Mucosa of descending colon (tissue), 3 donors: ENCODE data around the gene IGFBP4. TPM values are rescaled to one million over a fixed set of nuclear protein-coding genes. Genes with fewer than 3 reads are reported as not detected.

ENCODE experiments used
- ATAC-seq: fragments of 200-7000 bp; cut with Tn5 transposase; one replicate; pipeline ENCODE4 v1.9.1; 2020; ENCODE audit warnings: mild to moderate bottlenecking, moderate library complexity
- DNase-seq, 3 donors: peaks; one replicate each; pipeline ENCODE4 v3.0.0-alpha.2; 2020
- H3K36me3 ChIP-seq: fragments of 200-600 bp; one replicate; pipeline ENCODE4 v1.8.0; 2021; ENCODE audit warnings: low read depth, mild to moderate bottlenecking
- H3K4me1 ChIP-seq: fragments of 200-600 bp; one replicate; pipeline ENCODE4 v1.8.0; 2021; ENCODE audit warnings: low read depth, mild to moderate bottlenecking
- H3K4me3 ChIP-seq: fragments of 200-600 bp; one replicate; pipeline ENCODE4 v1.8.0; 2021; ENCODE audit warnings: mild to moderate bottlenecking
- H3K9me3 ChIP-seq: fragments of 200-600 bp; one replicate; pipeline ENCODE4 v1.8.0; 2021; ENCODE audit warnings: mild to moderate bottlenecking
- CTCF ChIP-seq: fragments of 200-600 bp; IDR thresholded peaks from one replicate; pipeline ENCODE4 v1.8.0; 2022; ENCODE audit warnings: antibody characterized with exemption, mild to moderate bottlenecking
- intact Hi-C, 2 donors: fragments of 100-400 bp; cut with DNase I in 1 of 2; cut with micrococcal nuclease in 1 of 2; formaldehyde crosslinking; loops; one replicate each; pipeline versions ENCODE4 v1.11.0 to v1.11.1; 2022; cut with DNase I, micrococcal nuclease
- total RNA-seq, 3 donors: library from RNA; stranded (reverse); fragmentation: NEBNext Ultra II Directional in 2 of 3; extraction: Animal tissue kit (Norgen Biotek cat#: 25700) in 2 of 3; gene quantifications; one replicate each; pipeline versions ENCODE4 v1.2.1 to v1.2.4, GENCODE V29; 2021 to 2023
- donor health status: DM: no; HTN: no; CAD: no; lungs with moderate emphysema.
- donor health status: DM: no; HTN: no; CAD: no.
- donor health status: DM: no; HTN: yes; CAD: no.

IGFBP4 gene
- total RNA-seq, 3 donors from 2014 or later = 215 to 459 (median 244) TPM

GRCh38 chr17:40453881-40454612 lies 10.8 kb downstream of the IGFBP4 start:
- Histone ChIP-seq H3K4me3 (no peak overlapping the region), H3K36me3 (peaks cover 9% of the 10 kb centered on the region), H3K9me3 (no peaks in the 10 kb centered on the region), H3K4me1 (peaks cover 21% of the 10 kb centered on the region)
- no peak for TF ChIP-seq CTCF
- no peak for ATAC-seq
- intact Hi-C loops = no loop called here
- DNase-seq = no peak

- H3K4me3 ChIP-seq = no peak overlapping the region
- H3K36me3 ChIP-seq = peaks cover 9% of the 10 kb centered on the region
- DNase-seq (no peak), ATAC-seq (no peak)
- TF ChIP-seq CTCF = no peak
- intact Hi-C loops = no loop called here
- H3K4me1 ChIP-seq = peaks cover 16% of the 10 kb centered on the region
- no peaks in the 10 kb centered on the region for H3K9me3 ChIP-seq
These were observed 11.4 kb downstream of the IGFBP4 start for GRCh38 chr17:40454613-40454995.

GRCh38 chr17:40456396-40456951 lies 13.2 kb downstream of the IGFBP4 start:
- Histone ChIP-seq H3K4me3 (no peak overlapping the region), H3K4me1 (no peaks in the 10 kb centered on the region), H3K9me3 (no peaks in the 10 kb centered on the region), H3K36me3 (peaks cover 9% of the 10 kb centered on the region)
- DNase-seq (no peak), ATAC-seq (no peak)
- intact Hi-C loops = no loop called here
- no peak for TF ChIP-seq CTCF

GRCh38 chr17:40457369-40457768 lies 14.1 kb downstream of the IGFBP4 start:
- intact Hi-C loops = no loop called here
- peaks cover 9% of the 10 kb centered on the region for H3K36me3 ChIP-seq
- ATAC-seq (no peak), DNase-seq (no peak)
- no peaks in the 10 kb centered on the region for H3K9me3 ChIP-seq
- TF ChIP-seq CTCF = no peak
- no peaks in the 10 kb centered on the region for H3K4me1 ChIP-seq
- H3K4me3 ChIP-seq = no peak overlapping the region

- no peak for DNase-seq
These were observed 14.9 kb downstream of the IGFBP4 start for GRCh38 chr17:40457964-40458791.

More at GRCh38 chr17:40457964-40458791, 14.9 kb downstream of the IGFBP4 start:
- intact Hi-C loops = no loop called here
- peaks cover 9% of the 10 kb centered on the region for H3K36me3 ChIP-seq
- ATAC-seq = no peak
- TF ChIP-seq CTCF = no peak
- H3K9me3 ChIP-seq = no peaks in the 10 kb centered on the region
- no peaks in the 10 kb centered on the region for H3K4me1 ChIP-seq
- no peak overlapping the region for H3K4me3 ChIP-seq
